ENCODE data around the gene GLIS1.

Gene GLIS1

GRCh38 chr1:53589043-53589887 is 149.7 kb downstream of the GLIS1 start:
- no peak for DNase-seq

- no peak for DNase-seq
These were observed 150.7 kb downstream of the GLIS1 start for GRCh38 chr1:53588053-53588779.

- DNase-seq: no peak
These were observed 151.5 kb downstream of the GLIS1 start for GRCh38 chr1:53587252-53587988.

- DNase-seq: no peak
These were observed 152.2 kb downstream of the GLIS1 start for GRCh38 chr1:53586765-53587164.

GRCh38 chr1:53585565-53585964 is 153.4 kb downstream of the GLIS1 start:
- no peak for DNase-seq

- DNase-seq: peak in 2 of 4 experiments; percentile 2 to 7
These were observed 153.8 kb downstream of the GLIS1 start for GRCh38 chr1:53585129-53585528.

- DNase-seq: no peak
These were observed 154.2 kb downstream of the GLIS1 start for GRCh38 chr1:53584777-53585107.

GRCh38 chr1:53583868-53584776 is 154.8 kb downstream of the GLIS1 start:
- no peak for DNase-seq

- DNase-seq: no peak
These were observed 155.7 kb downstream of the GLIS1 start for GRCh38 chr1:53583021-53583867.

GRCh38 chr1:53582211-53583020 is 156.5 kb downstream of the GLIS1 start:
- DNase-seq: no peak

- DNase-seq: no peak
These were observed 157.5 kb downstream of the GLIS1 start for GRCh38 chr1:53581476-53581875.

- DNase-seq: no peak
These were observed 158.1 kb downstream of the GLIS1 start for GRCh38 chr1:53580739-53581475.

- no peak for DNase-seq
These were observed 159.0 kb downstream of the GLIS1 start for GRCh38 chr1:53580009-53580400.

GRCh38 chr1:53579221-53580008 is 159.5 kb downstream of the GLIS1 start:
- DNase-seq: no peak

GRCh38 chr1:53578358-53578757 is 160.6 kb downstream of the GLIS1 start:
- DNase-seq: no peak

- no peak for DNase-seq
These were observed 161.2 kb downstream of the GLIS1 start for GRCh38 chr1:53577761-53578100.

GRCh38 chr1:53576866-53577760 is 161.9 kb downstream of the GLIS1 start:
- DNase-seq: no peak

GRCh38 chr1:53576381-53576801 is 162.6 kb downstream of the GLIS1 start:
- no peak for DNase-seq
